Panc1 (cell line): ENCODE results near the gene FABP7.

ENCODE experiments used
- POLR2AphosphoS5 ChIP-seq: IDR thresholded peaks from 2 replicates; pipeline ENCODE4 v1.6.1; 2012; ENCODE audit warnings: mild to moderate bottlenecking, low read depth, low read length, moderate library complexity
- SIN3A ChIP-seq: IDR thresholded peaks from 2 replicates; pipeline ENCODE4 v1.6.1; 2012; ENCODE audit warnings: low read depth, mild to moderate bottlenecking, low read length, moderate library complexity, borderline replicate concordance; ENCODE audit not compliant: insufficient read depth
- TCF7L2 ChIP-seq: IDR thresholded peaks from 2 replicates; pipeline ENCODE4 v1.6.1; 2011; ENCODE audit warnings: mild to moderate bottlenecking, low read depth, low read length, inconsistent platforms
- TF ChIP-seq, protein P1 (sequence below): fragments of 450-650 bp; IDR thresholded peaks from 2 replicates; pipeline ENCODE4 v1.5.1; 2017; ENCODE audit warnings: mild to moderate bottlenecking
- TF ChIP-seq, protein P2 (sequence below), 2 experiments: IDR thresholded peaks; 2 replicates each; pipeline ENCODE4 v1.6.1; 2011 to 2012; ENCODE audit warnings: low read depth in 2 of 2, control low read depth in 1 of 2, low read length in 1 of 2, mild to moderate bottlenecking in 1 of 2, moderate library complexity in 1 of 2; ENCODE audit not compliant: insufficient read depth in 1 of 2

DNA sequence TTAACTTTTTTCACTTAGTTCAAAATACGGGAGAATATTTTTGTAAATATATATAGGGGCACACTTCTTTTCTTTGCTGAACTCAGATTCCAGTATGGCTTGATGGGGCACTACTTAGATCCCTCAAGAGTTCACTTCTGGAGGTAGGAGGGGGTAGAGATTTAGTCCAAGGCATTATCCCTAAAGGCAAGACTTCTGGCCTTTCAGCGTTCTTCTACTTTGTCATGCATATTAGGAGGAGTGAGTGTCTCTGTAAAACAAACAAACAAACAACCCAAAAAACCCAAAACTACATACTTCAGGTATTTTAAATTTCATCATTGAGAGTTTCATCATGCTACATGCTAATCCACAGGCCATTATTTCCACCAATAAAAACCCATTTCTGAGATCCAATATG, 41.6 kb downstream of the FABP7 start:
- TF ChIP-seq, protein P1, sequence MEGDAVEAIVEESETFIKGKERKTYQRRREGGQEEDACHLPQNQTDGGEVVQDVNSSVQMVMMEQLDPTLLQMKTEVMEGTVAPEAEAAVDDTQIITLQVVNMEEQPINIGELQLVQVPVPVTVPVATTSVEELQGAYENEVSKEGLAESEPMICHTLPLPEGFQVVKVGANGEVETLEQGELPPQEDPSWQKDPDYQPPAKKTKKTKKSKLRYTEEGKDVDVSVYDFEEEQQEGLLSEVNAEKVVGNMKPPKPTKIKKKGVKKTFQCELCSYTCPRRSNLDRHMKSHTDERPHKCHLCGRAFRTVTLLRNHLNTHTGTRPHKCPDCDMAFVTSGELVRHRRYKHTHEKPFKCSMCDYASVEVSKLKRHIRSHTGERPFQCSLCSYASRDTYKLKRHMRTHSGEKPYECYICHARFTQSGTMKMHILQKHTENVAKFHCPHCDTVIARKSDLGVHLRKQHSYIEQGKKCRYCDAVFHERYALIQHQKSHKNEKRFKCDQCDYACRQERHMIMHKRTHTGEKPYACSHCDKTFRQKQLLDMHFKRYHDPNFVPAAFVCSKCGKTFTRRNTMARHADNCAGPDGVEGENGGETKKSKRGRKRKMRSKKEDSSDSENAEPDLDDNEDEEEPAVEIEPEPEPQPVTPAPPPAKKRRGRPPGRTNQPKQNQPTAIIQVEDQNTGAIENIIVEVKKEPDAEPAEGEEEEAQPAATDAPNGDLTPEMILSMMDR, result no peak
- no peak for TF ChIP-seq SIN3A
- TF ChIP-seq, protein P2, sequence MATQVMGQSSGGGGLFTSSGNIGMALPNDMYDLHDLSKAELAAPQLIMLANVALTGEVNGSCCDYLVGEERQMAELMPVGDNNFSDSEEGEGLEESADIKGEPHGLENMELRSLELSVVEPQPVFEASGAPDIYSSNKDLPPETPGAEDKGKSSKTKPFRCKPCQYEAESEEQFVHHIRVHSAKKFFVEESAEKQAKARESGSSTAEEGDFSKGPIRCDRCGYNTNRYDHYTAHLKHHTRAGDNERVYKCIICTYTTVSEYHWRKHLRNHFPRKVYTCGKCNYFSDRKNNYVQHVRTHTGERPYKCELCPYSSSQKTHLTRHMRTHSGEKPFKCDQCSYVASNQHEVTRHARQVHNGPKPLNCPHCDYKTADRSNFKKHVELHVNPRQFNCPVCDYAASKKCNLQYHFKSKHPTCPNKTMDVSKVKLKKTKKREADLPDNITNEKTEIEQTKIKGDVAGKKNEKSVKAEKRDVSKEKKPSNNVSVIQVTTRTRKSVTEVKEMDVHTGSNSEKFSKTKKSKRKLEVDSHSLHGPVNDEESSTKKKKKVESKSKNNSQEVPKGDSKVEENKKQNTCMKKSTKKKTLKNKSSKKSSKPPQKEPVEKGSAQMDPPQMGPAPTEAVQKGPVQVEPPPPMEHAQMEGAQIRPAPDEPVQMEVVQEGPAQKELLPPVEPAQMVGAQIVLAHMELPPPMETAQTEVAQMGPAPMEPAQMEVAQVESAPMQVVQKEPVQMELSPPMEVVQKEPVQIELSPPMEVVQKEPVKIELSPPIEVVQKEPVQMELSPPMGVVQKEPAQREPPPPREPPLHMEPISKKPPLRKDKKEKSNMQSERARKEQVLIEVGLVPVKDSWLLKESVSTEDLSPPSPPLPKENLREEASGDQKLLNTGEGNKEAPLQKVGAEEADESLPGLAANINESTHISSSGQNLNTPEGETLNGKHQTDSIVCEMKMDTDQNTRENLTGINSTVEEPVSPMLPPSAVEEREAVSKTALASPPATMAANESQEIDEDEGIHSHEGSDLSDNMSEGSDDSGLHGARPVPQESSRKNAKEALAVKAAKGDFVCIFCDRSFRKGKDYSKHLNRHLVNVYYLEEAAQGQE (IDR thresholded peaks at IDR 0.05; ENCODE audit: insufficient read depth in 1 of 2, low read depth in 2 of 2, low read length in 1 of 2), result no peak
- no peak for TF ChIP-seq POLR2AphosphoS5
- TF ChIP-seq TCF7L2, result no peak
